K562 (cell line): ENCODE data around the gene RASGRP4. TPM values are rescaled to one million over a fixed set of nuclear protein-coding genes. Genes with fewer than 3 reads are reported as not detected.

Experiments used
- BCL6 ChIP-seq: fragments of 250-450 bp; sonication (Bioruptor Pico); IDR thresholded peaks from 2 replicates; pipeline ENCODE4 v1.4.0; 2020
- FOXK2 ChIP-seq, 2 experiments: fragments of 450-650 bp; IDR thresholded peaks in 1 of 2; conservative IDR thresholded peaks in 1 of 2; 2 replicates each; pipeline ENCODE4 v1.6.1; 2016; ENCODE audit warnings: low read depth in 2 of 2, mild to moderate bottlenecking in 1 of 2
- OTX1 ChIP-seq: fragments of 450-650 bp; formaldehyde crosslinking; IDR thresholded peaks from 2 replicates; pipeline ENCODE4 v1.4.0; 2022; ENCODE audit warnings: mild to moderate bottlenecking
- SRSF3 ChIP-seq: fragments of 200-400 bp; formaldehyde crosslinking; IDR thresholded peaks from 2 replicates; pipeline ENCODE4 v1.6.1; 2016; ENCODE audit warnings: mild to moderate bottlenecking, low read length, moderate library complexity; ENCODE audit not compliant: insufficient read depth
- ZNF12 ChIP-seq: sonication (generic); formaldehyde crosslinking; IDR thresholded peaks from 2 replicates; pipeline ENCODE4 v1.4.0; 2020; ENCODE audit warnings: mild to moderate bottlenecking, missing genetic modification reagents
- polyA plus RNA-seq, 8 experiments: library from polyadenylated mRNA; depleted of rRNA in 4 of 8; stranded (reverse) in 5 of 8; unstranded in 3 of 8; fragments of >200 nt; fragmentation: Nextera tagmentation in 2 of 8; fragmentation: Illumina TruSeq in 1 of 8; extraction: Ambion mirVana in 2 of 8; extraction: Trizol in 1 of 8; gene quantifications; 2 replicates each; pipeline versions ENCODE4 v1.2.1 to v1.2.3, GENCODE V29; 2011 to 2014; ENCODE audit warnings: inconsistent platforms in 1 of 8, missing spikeins in 1 of 8
- total RNA-seq, 7 experiments: library from RNA; depleted of rRNA in 6 of 7; stranded (reverse); fragments of >200 nt in 6 of 7; fragmentation: Illumina TruSeq in 2 of 7; extraction: Trizol in 2 of 7; gene quantifications; 2 replicates each; pipeline versions ENCODE4 v1.2.1 to v1.2.3, GENCODE V29; 2011 to 2021; ENCODE audit warnings: low replicate concordance in 1 of 7
- TF ChIP-seq, protein P1 (sequence below): fragments of 450-650 bp; IDR thresholded peaks from 2 replicates; pipeline ENCODE4 v1.6.1; 2016; ENCODE audit warnings: borderline replicate concordance
- TF ChIP-seq, protein P2 (sequence below): fragments of 450-650 bp; formaldehyde crosslinking; IDR thresholded peaks from 2 replicates; pipeline ENCODE4 v1.4.0; 2020; ENCODE audit warnings: mild to moderate bottlenecking, moderate library complexity
- TF ChIP-seq, protein P3 (sequence below): sonication (generic); formaldehyde crosslinking; IDR thresholded peaks from 2 replicates; pipeline ENCODE4 v1.8.1; 2023; ENCODE audit warnings: mild to moderate bottlenecking, missing genetic modification reagents

The RASGRP4 gene
- total and polyA plus RNA-seq, 9 of the 15 experiments (the other 6 are each of a cell fraction or from before 2014, with no cell fraction given): 0.39 to 4.6 (median 3.8) TPM

DNA sequence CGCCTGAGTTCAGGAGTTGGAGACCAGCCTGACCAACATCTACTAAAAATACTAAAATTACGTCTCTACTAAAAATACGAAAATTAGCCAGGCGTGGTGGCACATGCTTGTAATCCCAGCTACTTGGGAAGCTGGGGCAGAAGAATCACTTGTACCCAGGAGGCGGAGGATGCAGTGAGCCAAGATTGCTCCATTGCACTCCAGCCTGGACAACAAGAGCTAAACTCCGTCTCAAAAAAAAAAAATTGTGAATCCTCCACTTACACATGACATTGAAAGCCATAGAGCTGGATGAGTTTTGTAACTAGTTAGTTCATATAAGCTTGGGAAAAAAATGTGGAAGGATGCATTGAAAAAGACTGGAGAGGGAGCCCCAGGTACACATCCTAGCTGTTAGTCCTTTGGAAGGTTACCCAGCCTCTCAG is 52.1 kb downstream of the RASGRP4 start (continued):
- TF ChIP-seq, protein P1, sequence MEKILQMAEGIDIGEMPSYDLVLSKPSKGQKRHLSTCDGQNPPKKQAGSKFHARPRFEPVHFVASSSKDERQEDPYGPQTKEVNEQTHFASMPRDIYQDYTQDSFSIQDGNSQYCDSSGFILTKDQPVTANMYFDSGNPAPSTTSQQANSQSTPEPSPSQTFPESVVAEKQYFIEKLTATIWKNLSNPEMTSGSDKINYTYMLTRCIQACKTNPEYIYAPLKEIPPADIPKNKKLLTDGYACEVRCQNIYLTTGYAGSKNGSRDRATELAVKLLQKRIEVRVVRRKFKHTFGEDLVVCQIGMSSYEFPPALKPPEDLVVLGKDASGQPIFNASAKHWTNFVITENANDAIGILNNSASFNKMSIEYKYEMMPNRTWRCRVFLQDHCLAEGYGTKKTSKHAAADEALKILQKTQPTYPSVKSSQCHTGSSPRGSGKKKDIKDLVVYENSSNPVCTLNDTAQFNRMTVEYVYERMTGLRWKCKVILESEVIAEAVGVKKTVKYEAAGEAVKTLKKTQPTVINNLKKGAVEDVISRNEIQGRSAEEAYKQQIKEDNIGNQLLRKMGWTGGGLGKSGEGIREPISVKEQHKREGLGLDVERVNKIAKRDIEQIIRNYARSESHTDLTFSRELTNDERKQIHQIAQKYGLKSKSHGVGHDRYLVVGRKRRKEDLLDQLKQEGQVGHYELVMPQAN: 0 out of 2 replicates have a peak, but pooled peaks have one; percentile 44
- TF ChIP-seq BCL6 (CRISPR knock-in tag) (0 out of 2 replicates have a peak, but pooled peaks have one; percentile 27), ZNF12 (no peak), SRSF3 (no peak), OTX1 (CRISPR knock-in tag) (no peak), FOXK2 (conservative IDR thresholded peaks at IDR 0.05 in 1 of 2, IDR thresholded peaks at IDR 0.05 in 1 of 2; ENCODE audit: low read depth in 2 of 2) (0 out of 4 replicates have a peak, but pooled peaks of 1 of the 2 experiments have one; percentile 5)
- TF ChIP-seq, protein P2, sequence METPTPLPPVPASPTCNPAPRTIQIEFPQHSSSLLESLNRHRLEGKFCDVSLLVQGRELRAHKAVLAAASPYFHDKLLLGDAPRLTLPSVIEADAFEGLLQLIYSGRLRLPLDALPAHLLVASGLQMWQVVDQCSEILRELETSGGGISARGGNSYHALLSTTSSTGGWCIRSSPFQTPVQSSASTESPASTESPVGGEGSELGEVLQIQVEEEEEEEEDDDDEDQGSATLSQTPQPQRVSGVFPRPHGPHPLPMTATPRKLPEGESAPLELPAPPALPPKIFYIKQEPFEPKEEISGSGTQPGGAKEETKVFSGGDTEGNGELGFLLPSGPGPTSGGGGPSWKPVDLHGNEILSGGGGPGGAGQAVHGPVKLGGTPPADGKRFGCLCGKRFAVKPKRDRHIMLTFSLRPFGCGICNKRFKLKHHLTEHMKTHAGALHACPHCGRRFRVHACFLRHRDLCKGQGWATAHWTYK (CRISPR knock-in tag): no peak
- TF ChIP-seq, protein P3, sequence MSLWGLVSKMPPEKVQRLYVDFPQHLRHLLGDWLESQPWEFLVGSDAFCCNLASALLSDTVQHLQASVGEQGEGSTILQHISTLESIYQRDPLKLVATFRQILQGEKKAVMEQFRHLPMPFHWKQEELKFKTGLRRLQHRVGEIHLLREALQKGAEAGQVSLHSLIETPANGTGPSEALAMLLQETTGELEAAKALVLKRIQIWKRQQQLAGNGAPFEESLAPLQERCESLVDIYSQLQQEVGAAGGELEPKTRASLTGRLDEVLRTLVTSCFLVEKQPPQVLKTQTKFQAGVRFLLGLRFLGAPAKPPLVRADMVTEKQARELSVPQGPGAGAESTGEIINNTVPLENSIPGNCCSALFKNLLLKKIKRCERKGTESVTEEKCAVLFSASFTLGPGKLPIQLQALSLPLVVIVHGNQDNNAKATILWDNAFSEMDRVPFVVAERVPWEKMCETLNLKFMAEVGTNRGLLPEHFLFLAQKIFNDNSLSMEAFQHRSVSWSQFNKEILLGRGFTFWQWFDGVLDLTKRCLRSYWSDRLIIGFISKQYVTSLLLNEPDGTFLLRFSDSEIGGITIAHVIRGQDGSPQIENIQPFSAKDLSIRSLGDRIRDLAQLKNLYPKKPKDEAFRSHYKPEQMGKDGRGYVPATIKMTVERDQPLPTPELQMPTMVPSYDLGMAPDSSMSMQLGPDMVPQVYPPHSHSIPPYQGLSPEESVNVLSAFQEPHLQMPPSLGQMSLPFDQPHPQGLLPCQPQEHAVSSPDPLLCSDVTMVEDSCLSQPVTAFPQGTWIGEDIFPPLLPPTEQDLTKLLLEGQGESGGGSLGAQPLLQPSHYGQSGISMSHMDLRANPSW (CRISPR knock-in tag): no peak
